Upper lobe of right lung (tissue), 1 donor: Measurements from ENCODE around the gene RSPRY1. TPM values are rescaled to one million over a fixed set of nuclear protein-coding genes. Genes with fewer than 3 reads are reported as not detected.

Experiments
- ATAC-seq: fragments of 200-7000 bp; cut with Tn5 transposase; one replicate; pipeline ENCODE4 v1.9.1; 2020; ENCODE audit warnings: mild to moderate bottlenecking, moderate library complexity
- DNase-seq: peaks from one replicate; pipeline ENCODE4 v3.0.0-alpha.2; 2020
- H3K27ac ChIP-seq: fragments of 200-600 bp; one replicate; pipeline ENCODE4 v1.8.0; 2022
- H3K27me3 ChIP-seq: fragments of 200-600 bp; one replicate; pipeline ENCODE4 v1.8.0; 2022; ENCODE audit warnings: mild to moderate bottlenecking
- H3K36me3 ChIP-seq: fragments of 200-600 bp; one replicate; pipeline ENCODE4 v1.8.0; 2022
- H3K4me1 ChIP-seq: fragments of 200-600 bp; one replicate; pipeline ENCODE4 v1.8.0; 2022
- H3K4me3 ChIP-seq: fragments of 200-600 bp; one replicate; pipeline ENCODE4 v1.8.0; 2022; ENCODE audit warnings: mild to moderate bottlenecking
- H3K9me3 ChIP-seq: fragments of 200-600 bp; one replicate; pipeline ENCODE4 v1.8.0; 2022
- CTCF ChIP-seq: fragments of 200-600 bp; IDR thresholded peaks from one replicate; pipeline ENCODE4 v1.8.0; 2022; ENCODE audit warnings: antibody characterized with exemption
- intact Hi-C: fragments of 100-400 bp; cut with DNase I; formaldehyde crosslinking; loops from one replicate; pipeline ENCODE4 v1.11.0; 2022
- long read RNA-seq: library from polyadenylated mRNA; unstranded; transcript quantifications from one replicate; pipeline ENCODE4 v2.0.0, GENCODE V29; 2021
- total RNA-seq: library from RNA; stranded (reverse); fragmentation: NEBNext Ultra II Directional; extraction: Animal tissue kit (Norgen Biotek cat#: 25700); gene quantifications from one replicate; pipeline ENCODE4 v1.2.1, GENCODE V29; 2021
- donor health status: DM: no; HTN: yes; CAD: no; lungs with severe emphysema.

Gene RSPRY1
- total RNA-seq = 36.2 TPM
- long read RNA-seq, transcript RSPRY1-201 (15 exons, 3,547 nt) = major isoform, 54 of 82 reads
- long read RNA-seq, partial matches to known transcripts = 3 of 82 reads
- long read RNA-seq, other reads (novel, unspliced or antisense) = 20 of 82 reads

- ATAC-seq = peak; percentile 97
- Histone ChIP-seq H3K27ac (peak within 1 kb of the TSS; percentile 94), H3K4me1 (peaks cover 22% of the 10 kb centered on the region)
Measured at GRCh38 chr16:57185945-57186871, at the start of gene RSPRY1, which contains the start of gene PSME3IP1. Gene RSPRY1, plus strand, starts transcription at chr16:57186329. Its CDS starts 18,330 bp downstream, at chr16:57204659. Gene PSME3IP1, minus strand, starts transcription at chr16:57186039. Its CDS starts 12,185 bp downstream, at chr16:57173854.

GRCh38 chr16:57137043-57137442, 49.1 kb upstream of the RSPRY1 start:
- Histone ChIP-seq H3K27ac (no peak overlapping the region), H3K27me3 (no peaks in the 10 kb centered on the region), H3K4me1 (peaks cover 29% of the 10 kb centered on the region), H3K36me3 (no peaks in the 10 kb centered on the region), H3K9me3 (no peaks in the 10 kb centered on the region), H3K4me3 (no peak overlapping the region)
- intact Hi-C loops = no loop called here
- peak; percentile 59 for DNase-seq
- ATAC-seq = no peak
- TF ChIP-seq CTCF = no peak

More at GRCh38 chr16:57185945-57186871, at the start of gene RSPRY1, which contains the start of gene PSME3IP1:
- no peaks in the 10 kb centered on the region for H3K9me3 ChIP-seq
- H3K27me3 ChIP-seq = no peaks in the 10 kb centered on the region
- intact Hi-C loops = no loop called here
- peak within 1 kb of the TSS; percentile 96 for H3K4me3 ChIP-seq
- DNase-seq = peak; percentile 97
- no peaks in the 10 kb centered on the region for H3K36me3 ChIP-seq
- no peak for TF ChIP-seq CTCF

DNA sequence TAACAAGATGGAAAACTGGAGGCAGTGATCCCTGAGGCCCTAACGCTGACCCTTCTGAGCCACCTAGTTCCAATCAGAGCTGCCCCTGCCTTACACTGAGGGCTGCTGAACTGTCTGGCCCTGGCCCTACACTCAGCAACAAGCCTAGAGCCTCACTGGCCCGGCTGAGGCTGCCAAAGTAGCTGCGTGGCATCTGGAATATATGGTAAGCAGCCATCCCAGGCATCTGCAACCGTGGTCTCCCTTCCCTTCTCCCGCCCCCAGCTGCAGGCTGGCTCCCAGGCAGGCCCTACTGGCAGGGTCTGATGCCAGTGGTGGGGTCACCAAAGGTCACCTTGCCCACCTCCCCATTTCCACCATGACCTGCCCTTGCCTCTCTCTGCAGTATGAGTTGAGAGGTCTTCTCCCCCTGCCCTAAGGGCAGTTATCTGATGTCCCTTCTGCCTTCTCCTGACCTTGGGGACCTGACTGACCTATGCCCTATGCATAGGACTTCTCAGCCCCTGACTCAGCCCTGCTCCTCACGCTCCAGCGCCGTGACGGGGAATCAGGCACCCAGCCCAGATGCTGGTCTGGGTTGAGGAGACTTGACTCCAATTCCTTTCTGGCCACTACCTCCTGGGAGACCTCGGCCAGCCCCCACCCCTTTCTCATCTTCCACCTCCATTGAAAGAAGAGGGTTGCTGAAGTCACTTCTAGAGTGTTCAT, 48.4 kb upstream of the RSPRY1 start:
- H3K36me3 ChIP-seq = no peaks in the 10 kb centered on the region
- peak overlapping the region; percentile 42 for H3K27ac ChIP-seq
- intact Hi-C loops = no loop called here
- no peak overlapping the region for H3K4me3 ChIP-seq
- TF ChIP-seq CTCF = no peak
- H3K9me3 ChIP-seq = no peaks in the 10 kb centered on the region
- no peak for ATAC-seq
- peaks cover 35% of the 10 kb centered on the region for H3K4me1 ChIP-seq
- peak; percentile 58 for DNase-seq
- H3K27me3 ChIP-seq = no peaks in the 10 kb centered on the region

DNA sequence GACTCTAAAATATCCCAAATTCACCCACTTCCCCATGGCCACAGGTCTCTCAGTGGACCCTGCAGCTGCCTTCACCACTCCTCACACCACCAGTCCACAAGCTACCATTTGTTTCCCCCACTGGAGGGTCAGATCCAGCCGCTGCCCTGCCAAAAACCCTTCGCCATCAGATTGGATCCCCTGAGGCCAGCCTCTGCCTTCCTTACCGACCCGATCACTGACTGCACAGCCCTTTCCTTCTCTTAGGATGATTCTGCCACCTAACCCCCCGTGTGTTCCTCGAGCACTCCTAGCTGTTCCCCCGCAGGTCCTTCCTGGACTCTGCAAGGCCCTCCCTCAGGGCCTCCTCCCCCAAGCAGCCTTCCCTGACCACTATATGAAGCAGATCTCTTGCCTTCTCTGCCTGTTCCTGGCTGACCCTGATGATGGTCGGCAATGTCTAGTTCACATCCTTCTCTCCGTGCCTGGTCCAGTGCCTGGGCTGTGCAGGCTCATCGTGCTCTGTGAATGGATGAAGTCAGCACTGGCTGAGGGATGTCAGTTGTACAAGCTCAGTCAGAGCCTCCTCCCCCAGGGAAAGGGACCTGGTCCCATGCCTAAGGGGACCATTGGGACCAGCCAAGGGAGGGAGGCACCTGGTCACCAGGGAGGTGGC, 47.7 kb upstream of the RSPRY1 start:
- no peaks in the 10 kb centered on the region for H3K9me3 ChIP-seq
- H3K4me3 ChIP-seq = no peak overlapping the region
- H3K27ac ChIP-seq = no peak overlapping the region
- intact Hi-C loops = no loop called here
- peaks cover 40% of the 10 kb centered on the region for H3K4me1 ChIP-seq
- TF ChIP-seq CTCF = no peak
- ATAC-seq (no peak), DNase-seq (peak; percentile 29)
- no peaks in the 10 kb centered on the region for H3K27me3 ChIP-seq
- H3K36me3 ChIP-seq = no peaks in the 10 kb centered on the region

- intact Hi-C loops = no loop called here
- Histone ChIP-seq H3K36me3 (no peaks in the 10 kb centered on the region), H3K9me3 (no peaks in the 10 kb centered on the region), H3K4me1 (peaks cover 43% of the 10 kb centered on the region), H3K27ac (peak overlapping the region; percentile 39), H3K4me3 (no peak overlapping the region), H3K27me3 (no peaks in the 10 kb centered on the region)
- no peak for ATAC-seq
- no peak for TF ChIP-seq CTCF
- peak; percentile 53 for DNase-seq
Measured at GRCh38 chr16:57140931-57141668, 45.0 kb upstream of the RSPRY1 start.
